Mammary epithelial cell (primary cell): ENCODE results near the gene FZD7.

Experiments used
- CTCF ChIP-seq, 2 donors: IDR thresholded peaks in 1 of 2; conservative IDR thresholded peaks in 1 of 2; 2 replicates each; pipeline ENCODE4 v1.5.1; 2011 to 2012; ENCODE audit warnings: inconsistent platforms in 2 of 2, low read length in 2 of 2, mild to moderate bottlenecking in 2 of 2, control low read depth in 1 of 2, low read depth in 1 of 2; ENCODE audit not compliant: insufficient read depth in 1 of 2; ENCODE audit errors: extremely low read depth in 1 of 2
- EZH2 ChIP-seq: IDR thresholded peaks from 2 replicates; pipeline ENCODE4 v1.6.1; 2012; ENCODE audit warnings: low read length, inconsistent platforms, borderline replicate concordance

GRCh38 chr2:202044777-202045176, 11.1 kb downstream of the FZD7 start:
- TF ChIP-seq CTCF (conservative IDR thresholded peaks at IDR 0.05 in 1 of 2, IDR thresholded peaks at IDR 0.05 in 1 of 2; ENCODE audit: extremely low read depth in 1 of 2, insufficient read depth in 1 of 2, low read depth in 1 of 2, low read length in 2 of 2): no peak
- TF ChIP-seq EZH2: no peak
